GM20431 (cell line): ENCODE results near the gene TNFRSF12A.
"Not testable (repeated sequence)": the region's sequence is repeated elsewhere in the genome, so short reads cannot be mapped to it uniquely, and the experiment has no call there.

Source experiments
- in situ Hi-C: fragments of 300-500 bp; cut with MseI, MboI; formaldehyde crosslinking; loops from one replicate; pipeline ENCODE4 v1.15.0; 2020; ENCODE audit warnings: low sequenced_read_pairs; ENCODE audit not compliant: unreplicated experiment

TNFRSF12A gene

DNA sequence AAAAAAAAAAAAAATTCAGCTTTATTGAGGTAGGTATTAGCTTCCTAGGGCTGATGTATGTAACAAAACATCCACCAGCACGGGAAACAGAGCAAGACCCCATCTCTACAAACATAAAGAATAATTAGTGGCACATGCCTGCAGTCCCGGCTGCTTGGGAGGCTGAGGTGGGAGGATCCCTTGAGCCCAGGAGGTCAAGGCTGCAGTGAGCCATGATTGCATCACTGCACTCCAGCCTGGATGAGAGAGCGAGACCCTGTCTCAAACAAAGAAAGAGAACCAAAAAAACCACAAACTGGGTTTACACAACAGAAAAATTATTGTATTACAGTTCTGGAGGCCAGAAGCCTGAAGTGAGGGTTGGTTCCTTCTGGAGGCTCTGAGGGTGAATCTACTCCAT is 22.2 kb downstream of the TNFRSF12A start:
- in situ Hi-C loops: no loop called here

DNA sequence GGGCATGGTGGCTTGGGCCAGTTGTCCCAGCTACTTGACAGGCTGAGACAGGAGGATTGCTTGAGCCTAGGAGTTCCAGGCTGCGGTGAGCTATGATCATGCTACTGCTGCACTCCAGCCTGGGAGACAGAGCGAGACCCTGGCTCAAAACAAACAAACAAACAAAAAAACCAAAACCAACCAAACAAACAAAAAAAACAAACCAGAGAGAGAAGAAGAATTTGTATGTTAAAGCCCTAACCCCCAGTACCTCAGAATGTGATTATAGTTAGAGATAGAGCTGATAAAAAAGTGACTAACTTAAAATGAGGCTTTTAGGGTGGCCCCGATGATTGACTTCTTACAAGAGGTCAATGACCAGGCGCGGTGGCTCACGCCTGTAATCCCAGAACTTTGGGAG is 24.5 kb downstream of the TNFRSF12A start:
- in situ Hi-C loops: no loop called here

DNA sequence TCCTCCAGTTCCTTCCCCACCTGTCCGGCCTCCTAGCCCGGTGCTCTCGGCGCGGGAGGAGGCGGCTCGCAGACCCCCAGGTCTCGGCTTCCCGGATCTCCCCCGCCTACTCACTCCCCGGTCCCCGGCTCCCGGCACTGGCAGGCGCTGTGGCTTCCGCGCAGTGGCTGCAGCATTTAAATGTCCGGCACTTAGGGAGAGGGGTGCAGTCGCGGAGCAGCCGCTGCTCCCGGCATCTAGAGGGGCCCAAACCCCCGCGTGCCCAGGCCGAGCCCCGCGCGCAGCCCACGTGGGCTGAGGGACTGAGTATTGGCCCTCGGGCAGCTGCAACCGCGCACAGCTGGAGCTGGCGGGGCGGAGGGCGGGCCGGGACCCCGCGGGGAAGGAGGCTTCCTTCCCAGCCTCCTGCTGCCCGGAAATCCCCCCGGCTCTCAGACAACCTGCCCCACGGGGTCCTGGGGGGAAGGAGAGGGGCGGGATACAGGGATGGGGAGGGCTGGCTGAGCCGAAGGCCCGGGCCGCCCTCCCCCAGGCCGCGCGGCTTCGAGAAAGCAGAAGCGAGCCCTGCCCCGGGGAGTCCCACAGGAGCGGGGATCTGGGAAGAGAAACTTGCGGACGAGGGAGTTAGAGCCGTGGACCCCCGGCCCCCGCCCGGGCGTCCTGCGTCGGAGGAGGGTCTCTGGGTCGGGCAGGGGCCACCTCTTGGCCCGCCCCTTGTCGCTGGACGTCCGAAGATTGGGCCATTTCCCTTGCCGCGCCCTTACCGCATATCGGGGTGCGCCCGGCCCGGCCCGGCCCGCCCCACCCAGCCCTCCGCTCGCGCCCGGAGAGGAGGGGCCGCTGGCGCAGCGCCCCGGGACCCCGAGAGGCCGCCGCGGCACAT is 25.8 kb downstream of the TNFRSF12A start, which contains the start of gene MMP25:
TSS of gene MMP25 (plus strand) at position 804 of the 883 bp plus-strand sequence. CDS start 357 bp downstream, outside the sequence.
- in situ Hi-C loops: no loop called here

DNA sequence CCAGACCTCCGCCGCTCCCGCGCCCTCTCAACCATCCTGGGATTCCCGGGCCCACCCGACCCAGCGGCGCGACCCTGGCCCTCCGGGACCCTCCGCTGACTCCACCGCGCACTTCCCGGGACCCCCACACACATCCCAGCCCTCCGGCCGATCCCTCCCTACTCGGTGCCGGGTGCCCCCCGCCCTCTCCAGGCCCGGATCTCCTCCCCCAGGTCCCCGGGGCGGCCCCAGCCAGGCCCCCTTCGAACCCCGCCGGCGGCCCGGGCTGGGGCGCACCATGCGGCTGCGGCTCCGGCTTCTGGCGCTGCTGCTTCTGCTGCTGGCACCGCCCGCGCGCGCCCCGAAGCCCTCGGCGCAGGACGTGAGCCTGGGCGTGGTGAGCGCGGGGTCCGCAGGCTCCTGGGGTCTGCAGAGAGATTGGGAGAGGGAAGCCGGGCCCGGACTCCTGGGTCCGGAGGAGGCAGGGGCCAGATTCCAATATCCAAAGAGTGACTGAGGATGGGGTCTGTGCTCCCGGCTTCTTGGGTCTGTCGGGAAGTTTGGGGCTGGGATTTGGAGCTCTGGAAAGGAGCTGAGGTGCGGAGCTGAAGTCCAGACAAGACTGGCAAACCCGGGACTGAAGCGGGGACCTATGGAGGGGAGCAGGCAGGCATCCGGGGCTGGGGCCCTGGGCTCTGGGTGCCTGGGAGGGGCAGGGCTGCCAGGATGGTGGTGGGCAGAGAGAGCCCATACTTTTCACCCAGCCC is 26.6 kb downstream of the TNFRSF12A start:
- in situ Hi-C loops: no loop called here

- in situ Hi-C loops: no loop called here
Observed at GRCh38 chr16:3047387-3047720, 27.2 kb downstream of the TNFRSF12A start.

- in situ Hi-C loops: no loop called here
Observed at GRCh38 chr16:3049921-3050481, 29.8 kb downstream of the TNFRSF12A start.

GRCh38 chr16:3050487-3050886 is 30.3 kb downstream of the TNFRSF12A start:
- in situ Hi-C loops: no loop called here

DNA sequence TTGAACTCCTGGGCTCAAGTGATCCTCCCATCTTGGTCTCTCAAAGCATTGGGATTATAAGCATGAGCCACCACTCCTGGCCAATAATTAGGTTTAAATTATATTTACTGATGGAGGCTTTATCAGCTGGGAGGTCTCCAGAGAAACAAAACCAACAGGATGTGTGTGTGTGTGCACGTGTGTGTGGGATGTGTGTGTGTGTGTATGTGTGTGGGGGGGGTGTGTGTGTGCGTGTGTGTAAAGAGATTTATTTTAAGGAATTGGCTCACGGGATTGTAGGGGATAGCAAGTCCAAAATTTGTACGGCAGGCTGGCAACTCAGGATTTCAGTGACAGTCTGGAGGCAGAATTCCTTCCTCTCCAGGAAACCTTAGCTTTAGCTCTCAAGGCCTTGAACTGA is 30.8 kb downstream of the TNFRSF12A start:
- in situ Hi-C loops: no loop called here

DNA sequence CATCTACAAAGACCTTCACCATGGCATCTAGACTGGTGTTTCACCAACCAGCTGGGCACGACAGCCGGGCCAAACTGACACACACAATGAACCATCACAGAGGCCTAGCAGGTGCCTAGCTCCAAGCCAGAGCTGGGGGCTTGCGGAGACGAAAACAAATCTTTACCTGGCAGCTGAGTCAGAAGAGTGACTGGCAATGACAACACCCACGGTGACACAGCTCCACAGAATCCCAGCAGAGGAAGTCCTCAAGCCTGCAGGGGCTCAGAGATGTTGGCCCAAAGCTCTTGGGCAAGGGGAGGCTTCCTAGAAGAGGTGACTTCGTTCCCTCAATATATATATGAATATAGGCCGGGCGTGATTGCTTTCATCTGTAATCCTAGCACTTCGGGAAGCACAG is 31.3 kb downstream of the TNFRSF12A start:
- in situ Hi-C loops: no loop called here

DNA sequence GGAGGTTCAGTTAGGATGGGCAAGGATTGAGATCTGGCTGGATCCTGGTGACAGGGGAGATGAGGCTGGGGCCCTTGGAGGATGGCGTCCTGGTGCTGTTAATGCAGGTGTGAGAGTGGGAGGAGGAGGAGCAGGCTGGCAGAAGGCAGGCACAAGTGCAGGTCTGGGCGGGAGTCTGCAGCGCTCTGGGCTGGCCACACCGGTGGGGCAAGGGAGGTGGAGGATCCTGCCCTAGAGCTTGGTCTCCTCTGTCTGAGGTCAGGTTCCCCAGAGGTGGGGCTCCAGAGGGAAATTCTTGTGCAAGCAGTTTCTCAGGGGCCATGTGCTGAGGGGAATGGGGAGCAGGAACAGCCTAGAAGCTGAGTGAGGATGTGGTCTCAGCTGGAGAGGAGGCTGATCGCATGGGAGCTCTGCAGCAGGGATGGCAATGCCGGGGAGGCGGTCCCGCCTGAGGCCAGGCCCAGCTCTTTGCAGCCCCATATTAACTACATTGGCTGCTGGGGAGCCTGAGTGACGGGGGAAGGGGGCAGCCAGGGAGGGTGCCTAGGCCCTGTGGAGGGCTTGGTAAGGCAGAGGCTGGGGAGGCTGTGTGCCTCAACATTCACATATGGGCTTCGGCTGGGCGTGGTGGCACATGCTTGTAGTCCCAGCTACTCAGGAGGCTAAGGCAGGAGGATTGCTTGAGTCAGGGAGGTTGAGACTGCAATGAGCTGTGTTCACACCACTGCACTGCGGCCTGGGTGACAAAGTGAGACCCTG is 32.6 kb downstream of the TNFRSF12A start:
- in situ Hi-C loops: not testable (repeated sequence)

GRCh38 chr16:3053330-3053710 is 33.2 kb downstream of the TNFRSF12A start:
- in situ Hi-C loops: not testable (repeated sequence)

GRCh38 chr16:3054965-3055733 is 35.0 kb downstream of the TNFRSF12A start:
- in situ Hi-C loops: no loop called here

DNA sequence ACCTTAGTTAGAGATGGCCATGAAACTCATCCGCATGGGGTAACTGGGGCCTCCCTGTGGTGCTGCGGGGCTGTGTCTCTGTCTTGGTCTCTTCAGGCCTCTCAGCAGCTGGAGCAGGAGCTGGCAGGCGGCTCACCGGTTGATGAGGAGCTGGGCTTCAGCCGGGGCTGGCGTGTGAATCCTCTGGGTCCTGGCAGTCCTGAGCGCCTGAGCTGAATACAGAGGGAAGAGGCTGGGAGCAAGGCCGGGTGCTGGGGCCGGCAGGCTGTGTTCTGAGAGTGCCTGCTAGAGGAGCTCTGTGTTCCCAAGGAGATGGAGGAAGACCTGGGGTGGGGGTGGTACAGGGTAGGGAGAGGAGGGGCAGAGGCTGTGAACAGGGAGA is 35.6 kb downstream of the TNFRSF12A start:
- in situ Hi-C loops: not testable (repeated sequence)

GRCh38 chr16:3056336-3057180 is 36.4 kb downstream of the TNFRSF12A start:
- in situ Hi-C loops: no loop called here

GRCh38 chr16:3057181-3058138 is 37.3 kb downstream of the TNFRSF12A start:
- in situ Hi-C loops: no loop called here

- in situ Hi-C loops: no loop called here
Observed at GRCh38 chr16:3058139-3059030, 38.2 kb downstream of the TNFRSF12A start.
